HG03439 (cell line): ENCODE data around the gene NF2.

Experiments used
- ATAC-seq: cut with Tn5 transposase; IDR thresholded peaks from one replicate; pipeline ENCODE4 v1.9.1; 2021; ENCODE audit warnings: mild to moderate bottlenecking, moderate library complexity; ENCODE audit not compliant: unreplicated experiment

Gene NF2

DNA sequence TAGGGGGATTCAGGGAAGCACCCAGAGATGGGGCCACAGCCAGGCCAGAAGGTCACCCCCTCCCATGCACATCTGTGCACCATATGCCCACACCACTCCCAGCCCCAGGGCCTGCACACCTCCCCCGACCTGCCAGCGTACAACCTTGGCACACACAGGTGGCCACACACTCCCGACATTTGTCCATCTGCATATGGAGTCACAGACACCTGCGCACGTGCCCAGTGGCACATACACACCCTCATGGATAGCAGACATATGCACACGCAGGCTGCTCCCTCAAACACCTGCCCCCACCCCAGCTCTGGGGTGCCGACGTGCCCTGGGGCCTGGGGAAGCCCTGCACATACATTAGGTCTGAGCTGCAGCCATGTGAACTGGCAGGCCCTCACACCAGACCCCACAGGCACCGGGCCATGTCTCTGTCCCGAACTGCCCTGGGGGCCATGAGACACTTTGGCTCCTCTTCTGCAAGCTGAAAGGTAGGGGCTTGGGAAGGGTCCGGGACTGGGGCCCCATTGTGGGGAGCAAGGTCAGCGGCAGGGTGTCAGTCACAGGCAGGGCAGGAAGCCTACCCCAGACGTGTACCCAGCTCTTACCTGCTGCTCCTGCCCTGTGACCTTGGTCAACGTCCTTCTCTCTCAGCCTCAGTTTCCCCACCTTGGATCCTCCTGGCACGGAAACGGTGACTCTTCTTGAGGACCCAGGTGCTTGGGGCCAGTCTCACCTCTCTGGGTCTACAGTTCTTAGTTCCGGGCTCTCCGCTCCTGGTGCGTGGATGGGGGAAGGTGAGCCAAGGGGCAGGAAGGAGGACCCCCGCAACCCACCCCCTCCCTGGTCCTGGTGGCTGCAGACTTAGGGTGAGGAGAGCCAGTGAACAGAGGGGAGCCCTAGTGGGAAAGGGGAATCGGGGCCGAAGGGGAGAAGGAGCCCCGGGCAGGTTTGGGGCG is 115.8 kb downstream of the NF2 start:
- no peak for ATAC-seq

DNA sequence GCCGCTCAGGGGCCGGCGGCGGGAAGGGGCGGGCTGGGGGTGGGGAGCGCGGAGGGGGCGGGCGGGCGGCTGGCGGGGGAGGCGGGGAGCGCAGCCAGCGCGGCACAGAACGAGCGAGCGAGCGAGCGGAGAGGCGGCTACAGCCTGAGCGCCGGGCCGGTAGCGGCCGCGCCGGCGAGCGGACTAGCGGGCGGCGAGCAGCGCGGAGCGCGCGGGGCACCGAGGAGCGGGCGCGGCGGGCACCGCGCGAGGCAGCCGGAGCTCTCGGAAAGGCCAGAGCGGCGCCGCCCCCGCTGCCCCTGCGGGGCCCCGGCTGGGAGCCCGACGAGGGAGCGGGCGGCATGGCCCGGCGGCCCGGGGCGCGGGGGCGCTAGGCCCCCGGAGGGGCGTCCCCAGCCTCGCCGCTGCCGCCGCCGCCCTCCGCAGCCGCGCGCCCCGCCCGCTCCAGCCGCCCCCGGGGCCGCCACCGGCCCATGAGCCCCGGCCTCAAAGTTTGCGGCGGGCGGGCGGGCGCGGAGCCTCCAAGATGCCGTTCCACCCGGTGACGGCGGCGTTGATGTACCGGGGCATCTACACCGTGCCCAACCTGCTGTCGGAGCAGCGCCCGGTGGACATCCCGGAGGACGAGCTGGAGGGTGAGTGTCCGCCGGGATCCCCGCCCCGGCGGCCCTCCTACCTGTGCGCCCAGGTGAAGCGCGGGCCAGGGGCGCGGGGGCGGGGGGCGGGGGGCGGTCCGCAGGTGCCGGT is 116.6 kb downstream of the NF2 start, which contains the start of gene CABP7:
TSS of gene CABP7 (plus strand) at position 105 of the 747 bp plus-strand sequence. CDS start at position 527, 422 bp downstream.
- no peak for ATAC-seq

DNA sequence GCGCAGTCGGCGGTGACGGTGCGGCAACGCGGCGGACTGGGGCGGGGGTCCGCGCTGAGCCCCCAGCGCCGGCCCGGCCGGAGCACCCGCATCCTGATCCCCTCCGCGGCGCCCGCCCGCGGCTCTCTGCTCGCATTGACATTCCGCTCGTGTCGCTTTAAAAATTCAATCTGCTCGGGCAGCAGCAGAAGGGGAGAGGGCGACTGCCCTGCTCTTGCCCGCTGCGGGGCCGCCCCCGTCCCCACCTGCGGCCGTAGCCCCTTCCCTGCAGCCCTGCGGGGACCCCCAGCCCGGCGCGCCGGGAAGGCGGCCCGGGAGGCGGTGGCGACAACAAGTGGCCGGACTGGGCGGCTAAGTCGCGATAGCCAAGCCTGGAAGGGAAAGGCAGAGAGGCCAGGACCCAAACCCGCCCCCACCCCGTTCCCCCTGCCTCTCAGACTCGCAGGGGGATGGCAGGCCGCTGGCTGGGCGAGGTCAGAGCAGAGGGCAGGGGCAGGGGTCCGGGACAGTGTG is 117.4 kb downstream of the NF2 start:
- no peak for ATAC-seq

DNA sequence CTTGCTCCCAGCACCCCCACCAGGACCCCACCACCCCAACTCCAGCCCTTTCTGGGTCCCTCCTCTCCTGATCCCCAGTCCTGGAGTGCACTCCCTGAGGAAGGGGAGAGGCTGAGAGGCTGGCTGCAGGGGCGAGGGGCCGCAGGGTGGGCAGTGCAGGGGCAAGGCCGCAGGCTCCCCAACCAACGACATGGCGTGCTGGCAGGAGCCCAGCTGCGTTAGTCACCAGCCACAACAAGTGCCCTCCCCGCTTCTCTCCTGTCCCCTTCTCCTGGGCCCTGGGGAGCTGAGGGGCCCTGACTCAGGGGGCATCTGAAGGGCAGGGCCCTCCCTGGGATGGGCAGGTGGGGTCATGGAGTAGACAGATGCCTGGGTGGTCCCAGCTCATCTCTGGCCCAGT is 118.7 kb downstream of the NF2 start:
- no peak for ATAC-seq

DNA sequence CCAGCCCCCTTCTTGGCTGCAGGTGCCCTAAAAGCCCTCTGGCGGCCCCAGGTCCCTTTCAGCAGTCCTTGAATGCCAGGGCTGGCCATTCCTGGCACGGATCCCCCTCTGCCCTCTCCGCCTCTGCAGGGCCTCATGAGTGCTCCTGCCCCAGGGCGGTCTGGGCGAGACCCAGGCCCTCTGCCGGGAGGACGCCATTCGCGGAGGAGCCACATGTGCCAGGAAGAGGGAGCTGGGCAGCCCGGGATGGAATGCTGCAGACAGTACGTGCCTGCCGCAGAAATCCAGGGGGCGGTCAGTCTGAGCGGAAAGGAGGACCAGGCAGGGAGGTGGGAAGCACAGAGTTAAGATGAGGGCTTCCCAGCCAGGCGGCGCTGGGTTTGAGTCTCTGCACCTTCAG is 119.2 kb downstream of the NF2 start:
- no peak for ATAC-seq

DNA sequence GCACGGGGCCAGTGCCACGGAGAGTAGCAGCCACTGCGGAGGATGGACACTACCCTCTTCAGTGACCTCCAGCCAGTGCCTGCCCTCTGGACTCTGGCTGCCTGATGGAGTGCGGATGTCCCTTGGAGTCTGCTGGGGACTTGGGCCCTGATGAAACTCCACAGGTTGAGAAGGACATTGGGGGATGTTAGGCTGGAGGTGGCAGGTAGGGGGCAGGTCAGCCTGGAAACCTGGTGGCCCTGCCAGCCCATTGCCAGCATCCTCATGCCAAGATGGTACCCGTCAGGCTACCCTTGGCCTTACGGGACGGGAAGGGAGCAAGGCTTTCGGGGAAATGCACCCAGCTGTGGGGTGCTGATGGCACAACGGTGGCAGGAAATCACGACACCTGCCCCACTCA is 120.3 kb downstream of the NF2 start:
- ATAC-seq, result no peak

DNA sequence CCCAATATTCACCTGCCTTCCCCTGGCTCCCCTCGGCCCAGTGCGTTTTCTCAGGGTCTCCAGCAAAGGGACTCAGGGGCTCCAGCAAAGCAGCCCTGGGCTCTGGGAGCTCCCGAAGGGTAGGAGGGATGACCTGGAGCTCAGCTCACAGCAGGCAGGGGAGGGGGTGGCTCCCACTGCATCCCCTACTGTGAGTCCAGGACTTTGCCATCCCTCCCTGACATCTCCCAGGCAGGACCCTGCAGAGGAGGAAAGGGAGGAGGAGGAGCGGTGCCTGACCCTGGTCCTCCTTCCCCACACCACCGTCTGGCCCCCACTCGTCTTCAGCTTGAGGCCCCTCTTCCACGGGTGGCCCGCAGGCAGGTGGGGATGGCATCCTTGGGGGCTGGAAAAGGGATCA is 121.4 kb downstream of the NF2 start:
- no peak for ATAC-seq

DNA sequence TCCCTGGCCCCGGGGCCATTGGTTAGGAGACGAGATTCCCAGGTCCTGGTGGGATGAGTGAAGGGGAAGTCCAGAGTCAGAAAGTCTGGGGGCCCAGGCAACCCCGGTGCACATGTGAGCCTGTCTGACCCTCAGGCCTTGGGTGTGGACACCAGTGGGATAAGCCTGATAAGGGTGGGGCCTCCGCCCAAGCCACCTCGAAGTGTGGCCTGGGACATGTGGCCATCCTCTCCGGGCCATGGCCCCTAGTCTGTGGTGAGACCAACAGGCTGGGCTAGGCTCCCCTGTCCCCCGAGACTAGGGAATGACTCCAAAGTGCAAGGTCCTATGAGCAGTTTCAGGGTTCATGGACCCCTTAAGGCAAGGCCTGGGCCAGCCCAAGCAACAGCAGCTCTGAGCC is 122.7 kb downstream of the NF2 start:
- ATAC-seq, result no peak

DNA sequence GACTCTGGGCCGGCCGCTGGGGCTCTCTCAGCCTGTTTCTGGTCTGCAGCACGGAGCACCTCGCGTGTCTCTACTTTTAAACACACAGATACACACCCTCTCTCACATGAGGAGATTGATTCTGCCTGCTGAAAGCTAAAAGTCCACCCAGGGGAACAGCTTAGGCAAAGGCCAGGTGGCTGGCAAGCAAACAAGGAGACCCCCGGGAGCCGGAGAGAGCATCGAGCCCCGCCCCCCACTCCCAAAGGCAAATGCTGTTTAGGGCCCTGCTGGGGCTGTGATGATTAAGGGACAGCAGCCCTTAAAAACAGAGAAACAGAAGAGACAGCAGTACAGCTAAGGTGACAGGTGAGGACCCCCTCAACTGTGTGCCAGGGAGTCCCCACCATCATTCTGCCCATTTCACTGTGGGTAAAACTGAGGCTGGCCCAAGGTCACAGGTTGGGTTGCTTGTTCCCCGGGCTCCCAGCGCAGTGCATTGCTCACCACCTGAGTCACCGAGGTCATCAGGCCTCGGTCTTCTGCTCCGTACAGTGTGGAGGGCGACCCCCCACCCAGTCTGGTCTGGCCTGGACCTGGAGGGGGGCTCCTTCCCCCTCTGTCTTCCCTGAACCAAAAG is 123.2 kb downstream of the NF2 start:
- ATAC-seq, result no peak

DNA sequence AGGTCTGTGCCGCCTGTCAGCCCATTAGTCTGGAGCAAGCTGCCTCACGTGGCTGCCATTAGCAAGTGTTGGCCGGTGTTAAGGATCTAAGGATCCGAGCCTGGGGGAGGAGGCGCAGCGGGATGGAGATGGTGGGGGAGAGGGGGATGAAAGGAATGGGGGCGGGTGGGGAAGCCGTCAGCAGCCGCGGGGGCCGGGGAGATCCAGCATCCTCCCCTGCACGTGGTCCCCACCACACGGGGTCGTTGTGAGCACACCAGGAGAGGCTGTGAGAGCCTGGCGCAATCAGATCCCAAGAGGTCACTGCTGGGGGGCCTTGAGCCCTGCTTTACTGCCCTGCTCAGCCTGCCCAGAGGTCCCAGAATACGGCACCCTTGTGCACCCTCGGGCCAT is 123.7 kb downstream of the NF2 start:
- ATAC-seq, result no peak

DNA sequence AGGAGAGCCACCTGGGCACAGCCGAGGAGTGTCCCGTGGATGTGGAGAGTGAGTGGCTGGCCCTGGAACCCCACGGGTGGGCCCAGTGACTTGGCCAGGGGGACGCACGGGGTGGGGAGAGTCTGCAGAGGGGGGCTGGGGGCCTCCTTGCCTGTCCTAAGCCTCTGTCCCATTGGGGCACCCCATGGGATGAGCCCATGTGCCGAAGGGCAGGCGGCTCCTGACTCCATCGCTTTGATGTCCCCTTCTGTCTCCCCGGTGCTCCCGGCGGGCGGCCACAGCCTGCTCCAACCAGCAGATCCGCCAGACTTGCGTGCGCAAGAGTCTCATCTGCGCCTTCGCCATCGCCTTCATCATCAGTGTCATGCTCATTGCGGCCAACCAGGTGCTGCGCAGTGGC is 125.7 kb downstream of the NF2 start:
- no peak for ATAC-seq

DNA sequence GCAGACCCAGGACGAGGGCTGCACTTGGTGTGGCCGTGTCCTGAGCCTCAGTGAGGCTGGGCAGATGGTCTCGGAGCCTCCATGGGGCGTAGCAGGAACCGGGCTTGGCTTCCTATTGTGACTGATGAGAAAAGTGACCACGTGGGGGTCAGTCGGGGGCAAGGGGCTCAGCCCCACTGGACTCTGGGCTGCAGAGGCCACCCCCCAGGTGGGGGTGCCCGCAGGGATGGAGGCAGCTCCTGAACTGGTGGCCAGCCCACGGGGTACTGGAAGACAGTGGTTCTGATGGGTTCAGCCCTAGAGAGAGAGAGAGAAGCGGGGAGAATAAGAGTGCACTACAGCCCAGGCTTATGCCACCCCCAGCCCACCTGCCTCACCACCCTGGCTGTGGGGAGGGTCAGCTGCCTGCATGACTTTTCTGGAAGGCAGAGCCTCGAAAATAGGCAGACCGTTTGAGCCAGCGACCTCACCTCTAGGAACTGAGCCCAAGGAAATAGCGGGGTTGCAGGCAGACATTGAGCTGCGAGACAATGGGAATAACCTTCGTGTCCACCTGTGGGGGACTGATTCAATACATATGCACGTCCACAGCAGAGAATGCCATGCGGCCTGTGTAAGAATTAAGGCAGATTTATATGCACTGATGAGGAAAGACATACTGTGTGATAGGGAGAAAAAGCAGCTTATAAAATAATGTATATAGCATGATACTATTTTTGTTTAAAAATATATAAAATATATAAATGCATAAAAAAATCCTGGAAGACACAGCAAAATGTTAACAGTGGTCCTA is 127.8 kb downstream of the NF2 start:
- no peak for ATAC-seq

DNA sequence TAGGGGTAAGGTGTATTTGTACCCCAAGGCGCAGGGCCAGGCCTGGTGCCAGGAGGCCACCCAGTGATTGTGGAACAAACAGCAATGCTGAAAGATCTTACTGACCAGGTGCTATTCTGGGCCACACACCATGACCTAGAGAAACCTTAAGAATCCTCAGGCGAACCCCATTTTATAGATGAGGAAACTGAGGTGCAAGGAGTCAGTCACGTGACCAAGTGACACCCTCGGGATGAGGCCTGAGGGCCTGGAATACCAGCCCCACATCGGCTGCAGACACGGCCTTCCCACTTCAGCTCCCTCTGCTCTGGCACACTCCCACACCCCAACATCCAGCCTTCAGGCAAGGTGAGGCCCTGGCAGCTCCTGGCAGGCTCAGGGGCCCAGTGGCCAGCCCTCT is 129.4 kb downstream of the NF2 start:
- ATAC-seq, result no peak

DNA sequence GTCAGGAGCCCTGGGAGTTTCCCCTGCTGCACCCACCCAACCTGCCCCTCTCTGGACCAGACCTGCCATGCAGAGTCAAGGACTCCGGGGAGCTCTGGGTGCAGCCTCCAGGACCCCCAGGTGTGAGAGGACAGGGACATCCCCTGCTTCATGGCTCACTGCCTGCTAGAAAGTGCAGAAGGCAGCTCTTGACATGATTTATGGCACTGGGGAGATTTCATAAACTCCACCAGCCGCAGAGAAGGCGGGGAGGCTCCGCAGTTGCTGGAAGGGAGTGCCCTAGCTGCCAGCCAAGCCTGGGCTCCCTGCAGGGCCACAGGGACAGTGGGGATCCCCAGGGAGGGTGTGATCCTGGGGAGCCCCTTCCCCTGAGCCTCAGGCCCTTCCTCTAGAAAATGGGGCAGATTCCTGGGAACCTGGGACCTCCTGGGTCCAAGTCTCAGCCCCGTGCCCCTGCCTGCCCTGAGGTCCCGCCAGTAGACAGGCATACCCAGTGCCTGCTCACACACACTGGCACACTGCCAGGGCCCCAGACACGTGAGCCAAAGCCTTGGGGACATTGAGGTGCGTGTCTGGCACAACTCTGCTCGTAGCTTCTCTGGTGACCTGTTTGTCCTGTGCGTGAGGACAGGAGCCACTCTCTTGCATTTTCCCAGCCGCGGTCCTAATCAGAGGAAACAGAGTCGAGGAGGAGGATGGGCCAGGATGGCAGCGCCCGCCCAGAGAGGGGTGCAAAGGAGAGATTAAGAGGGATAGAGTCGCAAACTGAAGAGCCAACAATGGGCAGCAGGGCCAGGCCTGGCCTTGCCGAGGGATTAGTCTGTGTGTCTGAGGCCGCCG is 130.1 kb downstream of the NF2 start:
- no peak for ATAC-seq

DNA sequence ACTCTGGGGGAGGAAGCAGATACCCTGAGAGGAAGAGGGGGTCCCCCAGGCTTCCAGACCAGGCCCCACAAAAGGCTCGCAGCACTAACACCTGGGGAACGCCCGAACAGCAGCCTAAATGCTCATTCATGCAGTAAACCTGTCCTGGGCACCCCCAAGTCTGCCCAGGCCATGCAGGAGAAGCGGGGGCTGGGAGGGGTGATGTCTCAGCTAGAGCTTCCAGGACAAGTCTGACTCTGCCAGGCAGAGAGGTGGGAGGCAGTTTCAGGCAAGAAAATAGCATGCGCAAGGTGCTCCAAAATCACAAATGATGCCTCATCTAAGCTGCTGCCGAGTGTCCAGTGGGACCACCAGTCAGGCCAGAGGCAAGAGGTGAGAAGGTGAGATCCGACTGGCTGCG is 131.0 kb downstream of the NF2 start:
- ATAC-seq, result no peak

DNA sequence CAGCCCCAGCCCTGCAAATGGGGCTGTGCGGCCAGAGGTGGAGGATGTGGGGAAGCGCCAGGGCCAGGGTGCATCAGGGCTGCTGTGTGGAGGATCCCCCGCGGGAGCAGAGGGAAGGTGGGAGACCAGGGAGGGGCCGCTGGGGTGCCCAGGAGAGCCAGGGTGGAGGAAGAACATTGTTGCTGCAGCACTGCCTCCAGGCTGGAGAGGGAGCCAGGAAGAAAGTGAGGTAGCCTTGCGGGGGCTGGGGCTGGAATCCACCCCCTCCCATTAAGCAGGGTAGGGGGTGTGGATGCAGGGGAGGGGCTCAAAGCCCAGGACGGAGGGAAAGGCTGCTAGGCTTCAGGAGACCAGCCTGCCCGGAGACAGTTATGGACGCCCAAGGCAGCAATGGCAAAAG is 131.4 kb downstream of the NF2 start:
- ATAC-seq, result no peak

DNA sequence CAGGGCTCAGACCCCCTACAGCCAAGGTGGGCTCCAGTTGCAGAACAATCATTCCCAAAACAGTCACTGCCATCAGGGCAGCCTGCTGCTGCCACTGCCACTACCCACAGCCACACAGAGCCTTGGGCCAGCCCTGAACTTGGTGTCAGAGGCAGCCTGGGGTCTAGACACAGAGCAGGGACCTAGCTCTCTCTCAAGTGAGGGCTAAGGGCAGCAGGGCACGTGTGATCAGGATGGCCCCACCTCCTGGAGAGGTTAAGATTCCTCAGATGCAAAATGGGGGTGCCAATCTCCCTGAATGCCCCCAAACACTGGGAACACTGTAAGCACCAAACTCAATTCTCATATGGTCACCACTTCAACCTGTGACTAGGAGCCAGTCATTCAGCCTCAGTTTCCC is 132.0 kb downstream of the NF2 start:
- no peak for ATAC-seq

DNA sequence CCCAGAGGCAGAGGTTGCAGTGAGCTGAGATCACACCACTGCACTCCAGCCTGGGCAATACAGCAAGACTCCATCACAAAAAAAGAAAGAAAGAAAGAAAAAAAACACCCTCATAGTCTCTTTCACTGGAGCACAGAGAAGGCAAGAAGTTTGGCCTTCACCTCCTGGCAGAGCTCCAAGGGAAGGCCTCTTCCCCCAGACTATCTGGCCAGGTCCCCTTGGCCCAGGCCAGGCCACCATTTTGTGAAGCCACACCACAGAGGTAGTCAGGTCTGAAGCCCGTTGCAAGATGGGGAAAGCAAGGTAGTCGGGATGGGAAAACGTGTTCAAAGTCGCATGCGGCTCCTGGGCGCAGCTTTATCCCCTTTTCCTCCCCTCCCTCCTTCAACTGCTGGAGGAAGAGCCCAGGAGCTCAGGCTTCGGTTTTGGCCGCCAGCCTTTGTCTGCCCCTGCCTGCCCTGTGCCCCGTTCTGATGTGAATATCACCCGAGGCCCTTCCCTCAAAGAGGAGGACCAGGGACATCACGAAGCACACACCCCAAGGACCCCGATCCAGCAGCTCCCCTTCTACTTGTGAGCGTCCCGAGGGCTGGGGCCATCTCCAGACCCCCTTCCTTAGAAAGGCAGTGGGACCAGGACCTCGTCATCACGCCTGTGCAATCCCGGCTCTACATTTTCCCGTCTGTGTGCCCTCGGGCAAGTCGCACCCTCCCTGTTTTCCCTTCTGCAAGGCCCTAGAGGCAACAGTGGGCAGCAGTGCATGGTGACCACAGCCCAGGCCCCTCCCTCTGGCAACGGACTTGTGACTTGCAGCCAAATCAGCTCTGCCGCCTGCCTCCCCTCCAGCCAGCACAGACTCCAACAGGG is 134.1 kb downstream of the NF2 start:
- no peak for ATAC-seq
